HG03342 (cell line): ENCODE data around the gene ASB18.

Source experiments
- ATAC-seq: cut with Tn5 transposase; IDR thresholded peaks from one replicate; pipeline ENCODE4 v1.9.1; 2021; ENCODE audit warnings: mild to moderate bottlenecking, moderate library complexity; ENCODE audit not compliant: unreplicated experiment

Gene ASB18

DNA sequence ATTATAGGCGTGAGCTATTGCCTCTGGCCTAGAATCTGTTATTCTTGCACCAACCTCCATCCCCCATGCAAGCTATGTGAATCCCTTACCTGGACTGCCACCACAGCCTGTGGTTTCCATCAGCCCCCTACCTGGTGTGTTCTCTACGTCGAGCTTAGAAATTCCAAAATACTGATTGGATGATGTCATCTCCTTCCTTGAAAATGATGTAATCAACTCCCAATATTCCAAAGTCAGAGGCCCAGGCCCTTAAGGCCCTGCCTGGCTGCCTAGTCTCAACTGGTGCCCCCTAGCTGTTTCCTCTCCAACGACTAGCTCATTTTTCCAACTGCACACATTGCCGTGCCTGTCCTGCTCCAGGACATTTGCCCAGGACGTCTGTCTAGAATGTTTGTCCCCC is 54.7 kb downstream of the ASB18 start:
- ATAC-seq, result no peak

DNA sequence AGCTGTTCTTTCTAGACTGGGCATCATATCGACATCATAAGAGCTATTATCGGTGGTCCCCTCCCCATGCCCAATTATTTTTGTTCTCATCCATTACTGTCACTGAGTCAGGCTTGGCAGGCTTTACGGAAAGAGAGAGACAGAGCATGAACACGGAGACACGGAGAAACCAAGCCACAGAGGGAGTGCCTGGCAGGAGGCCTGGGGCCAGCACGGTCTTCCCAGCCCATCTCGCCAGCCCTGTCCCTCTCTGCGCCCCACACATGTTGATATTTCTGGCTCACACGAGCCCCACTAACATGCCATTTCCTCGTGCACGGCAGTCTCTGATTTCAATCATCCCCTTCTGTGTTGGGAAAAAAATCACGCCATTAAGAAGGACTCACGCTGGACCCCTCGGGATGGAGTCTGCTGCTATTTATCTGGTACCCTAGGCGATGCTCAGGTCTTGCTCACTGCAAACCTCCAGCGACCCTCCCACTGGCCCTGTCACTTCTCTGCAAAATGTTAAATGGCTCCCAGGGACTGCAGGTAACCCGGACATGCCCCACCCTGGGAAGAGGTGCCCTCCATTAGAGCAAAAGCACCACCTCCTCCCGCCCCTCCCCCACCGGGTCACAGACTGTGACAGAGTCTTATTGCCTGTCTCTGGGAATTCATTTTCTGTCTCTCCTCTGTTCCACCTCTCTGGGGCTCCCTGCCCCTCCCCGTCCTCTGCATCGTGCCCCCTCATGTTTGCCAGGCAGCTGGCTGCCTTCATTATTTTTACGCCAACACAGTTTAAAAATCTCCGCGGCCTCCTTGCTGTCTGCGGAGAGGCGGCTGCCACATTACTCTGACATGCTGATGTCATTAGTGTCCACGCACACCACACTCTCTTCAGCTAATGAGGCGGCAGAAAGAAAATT is 55.9 kb downstream of the ASB18 start:
- ATAC-seq, result no peak

DNA sequence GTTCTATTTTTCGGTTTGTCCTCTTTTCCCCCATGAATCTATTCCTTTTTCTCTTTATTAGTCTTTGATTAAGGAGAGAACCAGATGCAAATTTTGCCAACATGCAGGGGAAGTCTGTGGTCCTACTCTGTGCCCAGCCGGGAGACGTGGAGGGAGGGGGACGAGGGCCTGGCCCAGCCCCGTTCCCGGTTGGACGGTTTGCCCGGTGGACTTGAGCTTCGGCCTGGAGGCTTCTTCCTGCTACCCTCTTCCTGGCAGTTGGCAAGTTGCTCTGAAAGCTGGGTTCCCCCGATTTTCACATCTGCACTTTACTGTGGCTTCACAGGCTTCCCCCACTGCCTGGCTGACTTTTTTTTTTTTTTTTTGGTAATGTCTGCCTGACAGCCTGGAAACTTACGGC is 56.7 kb downstream of the ASB18 start:
- ATAC-seq, result no peak

DNA sequence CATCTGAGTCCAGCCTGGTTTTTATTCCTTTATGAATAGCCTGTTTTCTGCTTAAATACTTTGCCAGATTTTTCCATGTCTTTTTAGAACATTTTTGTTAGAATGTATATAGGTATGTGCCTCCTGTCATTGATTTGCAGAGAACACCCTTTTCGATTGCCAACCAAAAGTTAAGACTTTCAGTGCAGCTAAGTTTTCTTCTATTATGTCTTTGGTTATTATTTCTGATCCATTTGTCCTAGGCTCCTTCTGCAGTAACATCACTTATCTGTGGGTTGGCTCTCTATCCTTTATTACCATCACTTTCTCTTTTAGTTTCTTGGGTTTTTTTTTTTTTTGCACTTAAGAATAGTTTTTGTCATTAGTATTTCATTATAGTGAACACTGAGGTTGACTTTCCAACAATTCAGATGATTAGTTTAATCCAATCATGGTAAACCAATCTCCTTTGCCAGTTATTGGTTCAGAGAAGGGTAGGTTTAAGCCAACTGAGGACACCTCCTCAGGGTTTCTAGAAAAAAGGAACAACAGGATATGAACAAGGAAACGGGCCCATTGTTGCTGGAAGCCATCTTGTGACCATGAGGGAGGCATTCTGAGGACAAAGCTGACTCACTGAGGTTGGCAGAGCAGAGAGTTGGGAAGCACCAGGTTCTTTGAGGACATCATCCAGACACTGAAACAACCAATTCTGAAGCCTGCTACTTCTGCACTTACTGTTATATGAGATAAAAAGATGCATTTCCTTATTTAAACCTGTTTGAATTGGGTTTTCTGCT is 58.1 kb downstream of the ASB18 start:
- no peak for ATAC-seq

DNA sequence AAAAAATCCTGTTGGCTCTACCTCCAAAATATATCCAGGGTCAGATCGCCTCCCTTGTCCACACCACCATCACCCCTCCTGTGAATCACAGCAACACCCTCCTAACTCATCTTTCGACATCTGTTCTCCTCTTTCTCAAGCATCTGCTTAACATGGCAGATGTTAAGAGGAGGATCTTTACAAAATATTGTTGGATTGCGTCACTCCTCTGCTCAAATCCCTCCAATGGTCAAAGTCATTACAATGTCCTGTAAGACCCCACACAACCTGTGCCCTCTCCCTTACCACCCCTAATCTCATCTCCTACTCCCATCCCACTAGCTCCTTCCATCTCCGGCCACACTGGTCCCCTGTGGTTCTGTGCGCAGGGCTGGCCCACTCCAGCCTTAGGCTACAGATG is 59.3 kb downstream of the ASB18 start:
- no peak for ATAC-seq

DNA sequence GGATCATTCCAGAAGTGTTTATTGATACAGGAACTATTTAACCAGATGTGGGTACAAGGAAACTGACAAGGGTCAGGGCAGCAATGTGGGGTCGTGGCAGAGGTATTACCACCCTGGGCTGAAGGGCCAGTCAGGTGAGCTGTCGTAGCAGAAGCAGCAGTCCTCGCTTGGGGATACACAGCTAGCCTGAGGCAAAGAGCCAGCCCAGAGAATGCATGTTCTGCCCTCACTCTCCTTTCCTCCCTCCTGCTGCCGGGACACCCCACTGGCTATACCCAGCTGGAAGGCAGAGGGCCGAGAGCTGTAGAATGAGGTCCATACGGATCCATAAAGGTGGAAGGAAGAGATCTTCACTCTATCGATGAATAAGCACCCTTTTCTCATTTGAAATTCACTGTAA is 63.8 kb downstream of the ASB18 start:
- ATAC-seq, result no peak

DNA sequence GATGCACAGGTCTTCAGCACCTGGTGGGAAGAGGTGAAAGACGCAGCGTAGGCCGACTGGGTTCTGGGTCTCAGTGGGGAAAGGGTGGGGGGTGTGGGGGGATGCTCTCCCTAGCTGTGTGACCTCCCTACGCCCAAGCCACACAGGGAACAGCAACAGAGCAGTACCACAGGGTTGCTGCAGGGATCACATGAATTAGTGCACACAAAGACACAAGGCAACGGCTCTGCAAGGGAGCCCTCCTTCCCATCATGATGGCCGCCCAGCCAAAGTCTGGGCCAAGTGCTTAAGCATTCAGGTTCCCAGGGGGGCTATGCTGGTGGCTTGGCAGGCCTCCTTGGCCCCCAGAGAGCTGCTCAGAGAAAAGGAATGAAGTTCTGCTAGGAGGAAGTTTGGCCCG is 67.8 kb downstream of the ASB18 start:
- ATAC-seq, result no peak

DNA sequence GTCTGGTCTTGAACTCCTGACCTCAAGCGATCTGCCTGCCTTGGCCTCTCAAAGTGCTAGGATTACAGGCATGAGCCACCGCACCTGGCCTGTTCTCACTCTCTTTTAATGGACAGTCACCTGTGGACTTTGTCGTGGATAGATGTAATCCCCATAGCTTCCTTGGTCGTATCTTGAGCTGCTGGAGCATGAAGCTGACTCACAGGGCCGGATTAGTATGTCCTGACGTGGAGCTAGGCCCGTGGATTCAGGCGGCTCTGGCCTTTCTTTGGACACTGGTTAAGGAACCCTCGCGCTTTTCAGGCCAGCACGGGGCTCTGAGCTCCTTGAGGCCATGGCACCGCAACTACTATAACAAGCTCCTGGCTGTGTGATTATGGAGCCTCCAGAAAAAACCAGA is 68.5 kb downstream of the ASB18 start:
- no peak for ATAC-seq

DNA sequence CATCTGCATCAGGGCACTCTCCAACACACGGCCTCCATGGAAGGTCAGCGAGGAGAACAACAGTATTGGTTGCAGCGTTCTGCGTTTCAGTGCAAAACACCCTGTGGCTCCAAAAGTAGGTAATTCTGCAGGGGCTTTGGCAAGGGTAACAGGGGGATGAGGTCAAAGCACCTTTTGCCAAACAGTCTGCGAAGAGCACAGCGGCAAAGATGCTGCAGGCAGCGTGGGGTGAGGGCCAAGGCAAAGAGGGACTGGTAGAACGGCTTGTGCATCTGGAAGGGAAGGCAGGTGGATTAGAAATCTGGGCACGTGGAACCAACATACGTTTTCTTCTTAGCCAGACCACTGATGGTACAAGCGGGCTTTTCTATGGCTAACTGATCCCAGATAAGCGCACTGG is 69.4 kb downstream of the ASB18 start:
- ATAC-seq, result no peak

DNA sequence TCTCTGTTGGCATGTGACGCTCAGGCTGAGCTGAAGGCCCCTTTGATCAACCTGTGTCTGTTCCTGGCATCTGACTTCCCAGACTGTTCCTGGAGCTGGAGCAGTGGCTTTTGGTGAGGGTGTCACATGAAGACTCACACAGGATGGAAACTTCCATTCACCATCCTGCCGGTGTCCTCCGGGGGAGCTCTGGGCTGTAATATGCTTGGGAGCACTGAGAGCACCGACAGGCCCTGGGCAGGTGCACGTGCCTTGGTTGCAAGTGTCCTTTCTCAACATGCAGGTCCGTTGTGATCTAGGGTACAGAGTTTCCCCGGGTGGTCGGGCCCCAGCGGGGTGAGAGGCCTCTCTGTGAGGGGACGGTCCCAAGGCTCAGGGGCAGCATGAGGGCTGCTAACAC is 71.2 kb downstream of the ASB18 start:
- no peak for ATAC-seq

DNA sequence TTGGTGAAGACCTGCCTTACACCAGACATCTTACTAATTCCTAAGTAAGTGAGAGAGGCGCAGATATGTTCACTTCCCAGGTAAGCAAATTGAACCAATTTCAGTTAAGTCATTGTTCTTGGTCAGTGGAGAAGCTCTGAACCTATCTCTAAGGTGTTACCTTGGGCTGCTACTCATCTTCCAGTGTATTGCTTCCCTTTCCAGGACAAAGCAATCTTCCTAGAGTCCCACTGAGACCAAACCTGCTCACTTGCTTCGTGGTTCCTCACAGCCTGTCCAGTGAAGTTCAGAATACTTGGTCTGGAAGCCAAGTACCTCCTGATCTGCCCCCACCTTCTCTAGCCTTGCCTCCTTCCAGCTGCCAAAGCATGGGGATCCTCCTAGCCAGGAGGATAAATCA is 73.5 kb downstream of the ASB18 start:
- ATAC-seq, result no peak

DNA sequence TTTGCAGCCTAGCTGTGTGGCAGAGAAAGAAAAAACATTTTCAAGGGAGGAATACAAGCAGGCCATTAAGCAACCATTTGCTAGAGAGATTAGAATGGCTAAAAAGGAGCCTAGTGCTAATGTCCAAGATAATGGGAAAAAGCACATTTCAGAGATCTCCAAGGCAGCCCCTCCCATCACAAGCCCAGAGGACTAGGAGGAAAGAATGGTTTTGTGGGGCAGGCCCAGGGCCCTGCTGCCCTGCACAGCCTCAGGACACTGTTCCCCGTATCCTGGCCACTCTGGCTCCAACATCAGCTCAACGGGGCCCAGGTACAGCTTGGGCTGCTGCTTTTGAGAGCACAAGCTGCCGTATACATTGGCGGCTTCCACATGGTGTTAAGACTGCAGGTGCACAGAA is 79.5 kb downstream of the ASB18 start:
- ATAC-seq, result no peak

DNA sequence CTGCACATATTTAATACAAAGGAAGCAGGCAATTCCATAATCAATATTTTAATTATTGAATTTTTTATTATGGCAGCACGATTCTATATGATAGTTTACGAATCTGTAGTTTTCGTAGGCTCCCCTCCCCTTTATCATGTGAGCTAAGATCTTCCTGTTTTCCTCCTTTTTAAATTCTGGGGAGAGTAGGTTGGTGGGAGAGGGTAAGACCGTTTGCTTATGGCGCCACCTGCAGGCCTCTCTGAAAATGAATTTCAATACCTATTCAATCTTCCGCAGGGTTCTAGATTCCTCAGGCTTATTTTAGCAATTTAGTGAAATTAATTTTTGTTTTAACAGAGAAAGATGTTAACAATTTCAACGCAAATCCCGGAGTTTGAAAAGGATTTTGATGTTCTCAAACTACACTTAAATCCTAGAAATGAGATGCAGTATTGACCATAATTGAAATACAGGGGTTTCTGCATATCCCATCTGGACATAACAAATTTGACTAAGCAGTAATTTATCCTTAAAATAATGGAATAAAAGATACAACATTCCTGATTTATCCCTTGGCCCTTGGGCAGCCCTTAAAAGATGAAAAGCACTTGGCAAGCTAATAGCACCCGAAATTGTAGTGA is 83.3 kb downstream of the ASB18 start:
- ATAC-seq, result no peak

DNA sequence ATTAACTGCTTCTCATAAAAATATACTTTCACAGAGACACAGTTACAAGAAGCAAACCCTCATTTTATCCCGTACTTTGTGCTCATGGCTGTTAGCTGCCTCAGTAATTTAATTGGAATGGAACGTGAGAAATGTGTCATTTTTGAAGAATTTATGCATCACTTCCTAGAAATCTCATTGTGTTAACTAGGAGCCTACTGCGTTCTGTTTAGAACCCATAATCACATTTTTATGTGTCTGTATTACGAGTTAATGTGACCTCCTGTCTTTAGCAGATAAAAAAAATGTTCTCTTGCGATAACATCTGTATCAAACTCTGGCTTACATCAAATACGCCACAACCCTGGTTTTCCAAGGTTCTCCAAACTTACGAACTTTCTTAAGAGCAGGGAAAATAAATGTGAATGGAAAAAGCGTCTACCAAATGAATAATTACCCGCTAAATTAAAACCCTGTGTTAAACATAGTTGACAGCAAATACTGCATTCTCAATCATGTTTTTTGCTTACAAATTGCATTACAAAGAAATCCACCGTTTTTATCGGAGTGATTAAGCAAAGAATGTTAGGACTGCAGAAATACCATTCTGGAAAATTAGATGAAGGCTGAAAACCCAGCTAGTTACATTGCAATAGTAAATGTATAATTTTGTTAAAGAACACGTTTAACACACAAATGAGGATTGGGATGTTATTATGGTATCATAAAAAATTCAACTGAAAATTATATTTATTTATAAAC is 84.0 kb downstream of the ASB18 start:
- ATAC-seq, result no peak

DNA sequence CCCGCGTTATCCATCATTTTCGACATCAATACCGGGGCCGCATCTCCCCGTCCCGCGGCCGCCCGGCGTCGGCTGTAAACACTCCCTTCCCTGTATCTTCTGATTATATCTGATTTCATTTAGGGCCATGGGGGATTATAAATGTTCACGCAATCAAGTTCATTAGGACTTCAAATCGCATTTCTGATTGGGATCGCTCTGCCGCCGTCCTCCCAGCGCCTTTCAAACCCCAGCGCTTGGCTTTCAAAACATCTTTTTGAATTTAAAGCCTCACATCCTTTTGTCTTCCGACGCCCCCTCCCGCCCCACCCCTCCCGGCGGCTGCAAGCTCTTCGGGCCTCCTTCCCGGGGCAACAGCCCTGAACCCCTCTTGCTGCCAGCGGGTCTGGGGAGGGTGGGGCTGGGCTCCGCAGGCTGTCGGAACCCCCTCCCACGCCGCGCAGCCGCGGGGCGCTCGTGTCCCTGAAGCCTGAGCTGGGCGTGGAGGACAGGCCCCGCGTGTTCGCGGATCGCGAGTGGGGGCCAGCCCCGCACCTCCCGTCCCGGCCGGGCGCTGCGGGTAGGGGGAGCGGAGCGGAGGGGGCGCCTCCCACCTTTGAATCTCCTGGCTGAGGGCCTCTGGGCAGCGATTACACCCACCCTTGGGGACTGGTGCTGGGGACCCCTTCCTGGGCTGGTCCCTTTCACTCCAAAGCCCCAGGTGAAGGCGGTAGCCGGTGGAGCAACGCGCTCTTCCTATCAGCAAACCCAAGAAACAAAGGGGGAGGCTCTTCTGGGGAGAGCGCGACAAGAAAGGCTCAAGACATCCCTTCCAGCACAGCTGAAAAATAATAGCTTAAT is 84.8 kb downstream of the ASB18 start:
- ATAC-seq, result no peak

DNA sequence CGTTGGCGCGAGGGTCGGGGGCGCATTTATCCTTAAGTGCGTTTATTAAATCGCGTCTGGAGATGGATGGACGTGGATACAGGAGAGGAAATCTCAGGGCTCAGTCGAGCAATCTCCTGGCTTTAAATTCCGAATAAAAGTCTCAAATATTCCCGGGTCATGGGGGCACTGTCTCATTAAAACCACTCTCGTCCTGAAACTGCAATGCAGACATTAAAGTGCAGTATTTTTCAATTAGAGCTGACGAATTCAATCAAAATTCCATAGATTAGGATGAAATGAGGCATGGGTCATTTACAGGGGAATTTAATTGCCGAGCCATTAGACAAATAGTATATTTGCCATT is 85.3 kb downstream of the ASB18 start:
- ATAC-seq, result no peak

DNA sequence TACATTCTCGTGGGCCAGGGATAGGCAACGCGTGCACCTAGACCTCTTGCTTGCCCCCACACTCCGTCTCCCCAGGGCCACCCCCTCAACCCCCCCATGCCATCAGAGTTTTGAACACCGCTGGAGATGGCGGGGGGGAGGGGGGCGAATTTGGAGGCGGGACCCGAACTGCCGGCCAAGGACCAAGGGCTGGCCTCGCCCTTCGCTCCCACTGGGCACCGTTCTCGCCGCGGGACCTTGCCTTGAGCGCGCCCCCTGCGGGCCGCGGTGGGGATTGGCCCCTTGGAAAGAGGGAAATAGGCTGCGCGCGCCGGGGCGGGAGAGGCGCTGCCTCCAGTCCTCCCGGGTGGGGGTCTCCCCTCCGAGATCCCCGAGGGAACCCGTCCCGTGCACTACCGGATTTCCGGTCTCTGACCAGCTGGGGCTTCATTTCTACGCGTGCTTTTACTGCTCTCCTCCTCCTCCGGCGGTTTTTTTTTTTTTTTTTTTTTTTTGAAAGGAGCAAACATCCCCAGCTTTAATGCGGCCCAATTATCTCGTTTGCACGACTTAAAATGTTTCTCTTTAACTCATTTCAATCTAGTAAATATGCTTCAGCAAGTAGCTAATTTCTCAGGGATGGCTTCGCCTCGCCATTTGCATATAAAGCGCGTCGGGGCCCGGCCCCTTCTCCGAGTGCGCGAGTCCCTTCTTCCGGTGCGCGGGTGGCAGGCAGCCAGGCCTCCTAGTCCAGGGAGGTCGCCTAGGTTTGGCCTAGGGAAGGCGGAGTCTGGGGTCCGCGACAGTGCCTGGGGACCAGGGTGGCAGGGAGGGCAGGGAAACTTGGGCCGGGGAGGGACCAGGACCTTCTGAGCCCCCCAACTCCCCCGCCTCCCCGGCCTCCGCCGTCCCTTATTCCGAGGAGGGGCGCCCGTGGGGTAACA is 86.0 kb downstream of the ASB18 start:
- no peak for ATAC-seq

DNA sequence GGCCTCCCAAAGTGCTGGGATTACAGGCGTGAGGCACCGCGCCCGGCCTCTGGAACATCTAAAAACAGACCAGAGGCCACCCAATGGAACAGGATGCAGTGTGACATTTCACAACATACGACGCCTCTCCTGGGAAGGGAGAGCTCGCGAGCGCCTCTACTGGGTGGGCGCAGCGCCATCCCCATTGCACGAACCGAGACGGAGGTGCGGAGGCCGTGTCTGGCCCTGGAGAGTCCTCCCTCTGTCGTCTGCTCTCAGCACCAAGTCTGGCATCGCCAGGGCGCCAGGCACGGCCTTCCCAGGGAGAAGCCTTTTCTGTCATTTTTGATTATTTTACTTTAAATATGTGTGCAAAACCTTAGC is 86.6 kb downstream of the ASB18 start:
- no peak for ATAC-seq

DNA sequence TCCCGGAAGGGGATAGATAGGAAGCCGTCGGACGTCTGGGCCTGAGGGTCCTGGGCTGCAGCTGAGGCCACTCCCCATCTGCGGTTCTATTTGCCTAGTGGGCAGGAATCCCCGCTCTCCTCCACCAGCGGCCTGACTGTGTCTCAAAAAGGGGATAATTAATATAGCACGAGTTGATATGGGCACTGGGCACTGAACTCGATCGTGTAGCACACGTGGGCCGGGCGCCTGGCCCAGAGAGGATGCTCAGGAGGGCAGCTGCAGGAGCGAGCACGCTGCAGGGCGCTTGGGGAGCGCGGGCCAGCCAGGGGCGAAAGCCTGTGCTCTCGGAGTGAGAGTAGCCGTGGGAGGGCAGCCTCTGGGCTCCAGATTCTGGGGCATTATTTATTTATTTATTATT is 87.3 kb downstream of the ASB18 start:
- no peak for ATAC-seq
